ENCODE results near the gene COL6A2.

Gene COL6A2

GRCh38 chr21:46064870-46065214, 33.1 kb upstream of the COL6A2 start:
- ChIA-PET POLR2A (no interaction called here), CTCF (no interaction called here)
- no peak for DNase-seq (ENCODE audit: extremely low spot score)
- TF ChIP-seq CTCF (IDR thresholded peaks at IDR 0.05; ENCODE audit: control extremely low read depth, extremely low read depth, low read depth, missing control alignments): no peak

GRCh38 chr21:46065215-46065913, 32.5 kb upstream of the COL6A2 start:
- POLR2A ChIA-PET: no interaction called here
- DNase-seq (ENCODE audit: extremely low spot score): peak; percentile 19
- no peak for TF ChIP-seq CTCF (IDR thresholded peaks at IDR 0.05; ENCODE audit: control extremely low read depth, extremely low read depth, low read depth, missing control alignments)
- CTCF ChIA-PET: no interaction called here

- no peak for TF ChIP-seq CTCF (IDR thresholded peaks at IDR 0.05; ENCODE audit: control extremely low read depth, extremely low read depth, low read depth, missing control alignments)
- peak; percentile 16 for DNase-seq (ENCODE audit: extremely low spot score)
- ChIA-PET CTCF (interaction anchor here (1.8 kb wide), 1 partner anchor 9 kb away, joined by 5 read pairs; no protein-coding TSS in a partner anchor), POLR2A (no interaction called here)
These were observed 31.9 kb upstream of the COL6A2 start for GRCh38 chr21:46065914-46066551.

GRCh38 chr21:46066591-46067331, 31.2 kb upstream of the COL6A2 start:
- TF ChIP-seq CTCF (IDR thresholded peaks at IDR 0.05; ENCODE audit: control extremely low read depth, extremely low read depth, low read depth, missing control alignments): no peak
- CTCF ChIA-PET: interaction anchor here (1.8 kb wide), 1 partner anchor 10 kb away, joined by 5 read pairs; no protein-coding TSS in a partner anchor
- POLR2A ChIA-PET: no interaction called here
- DNase-seq (ENCODE audit: extremely low spot score): no peak

GRCh38 chr21:46067505-46068201, 30.3 kb upstream of the COL6A2 start:
- CTCF ChIA-PET: interaction anchor here (1.8 kb wide), 1 partner anchor 11 kb away, joined by 5 read pairs; no protein-coding TSS in a partner anchor
- DNase-seq (ENCODE audit: extremely low spot score): no peak
- TF ChIP-seq CTCF (IDR thresholded peaks at IDR 0.05; ENCODE audit: control extremely low read depth, extremely low read depth, low read depth, missing control alignments): no peak
- POLR2A ChIA-PET: no interaction called here

- no peak for TF ChIP-seq CTCF (IDR thresholded peaks at IDR 0.05; ENCODE audit: control extremely low read depth, extremely low read depth, low read depth, missing control alignments)
- ChIA-PET POLR2A (no interaction called here), CTCF (no interaction called here)
- no peak for DNase-seq (ENCODE audit: extremely low spot score)
These were observed 29.3 kb upstream of the COL6A2 start for GRCh38 chr21:46068516-46069079.

Measured in GM10248 (cell line).